Measurements from ENCODE around the gene FAM234B. TPM values are rescaled to one million over a fixed set of nuclear protein-coding genes. Genes with fewer than 3 reads are reported as not detected.
"Not testable (repeated sequence)": the region's sequence is repeated elsewhere in the genome, so short reads cannot be mapped to it uniquely, and the experiment has no call there.

FAM234B gene
- total RNA-seq, 2 donors from 2014 or later = 14.7 to 24.3 TPM

DNA sequence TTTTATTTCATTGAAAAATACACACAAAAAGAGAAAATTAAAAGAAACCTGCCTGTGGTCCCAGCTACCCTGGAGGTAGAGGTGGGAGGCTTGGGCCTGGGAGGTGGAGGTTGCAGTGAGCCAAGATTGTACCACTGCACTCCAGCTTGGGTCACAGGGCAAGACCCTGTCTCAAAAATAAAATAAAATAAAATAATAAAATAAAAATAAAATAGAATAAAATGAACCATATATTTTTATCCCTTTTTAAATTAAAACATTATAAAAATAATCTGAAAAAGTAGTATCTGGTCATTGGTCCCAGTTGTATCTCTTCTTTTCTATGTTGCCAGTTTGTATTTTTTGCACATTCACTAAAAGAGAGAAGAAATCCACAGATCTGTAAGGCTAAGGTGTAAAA lies 16.7 kb upstream of the FAM234B start:
- intact Hi-C loops (cut with DNase I) = no loop called here
- Histone ChIP-seq H3K9me3 (no peaks in the 10 kb centered on the region), H3K36me3 (no peaks in the 10 kb centered on the region), H3K4me1 (replicated peaks) (peaks cover 2% of the 10 kb centered on the region), H3K27ac (no peak overlapping the region), H3K4me3 (no peak overlapping the region), H3K27me3 (replicated peaks; ENCODE audit: insufficient read depth) (no peaks in the 10 kb centered on the region)
- TF ChIP-seq POLR2AphosphoS5 (IDR thresholded peaks at IDR 0.05) (no peak), POLR2A (IDR thresholded peaks at IDR 0.05) (no peak)
- TF ChIP-seq, protein P1, sequence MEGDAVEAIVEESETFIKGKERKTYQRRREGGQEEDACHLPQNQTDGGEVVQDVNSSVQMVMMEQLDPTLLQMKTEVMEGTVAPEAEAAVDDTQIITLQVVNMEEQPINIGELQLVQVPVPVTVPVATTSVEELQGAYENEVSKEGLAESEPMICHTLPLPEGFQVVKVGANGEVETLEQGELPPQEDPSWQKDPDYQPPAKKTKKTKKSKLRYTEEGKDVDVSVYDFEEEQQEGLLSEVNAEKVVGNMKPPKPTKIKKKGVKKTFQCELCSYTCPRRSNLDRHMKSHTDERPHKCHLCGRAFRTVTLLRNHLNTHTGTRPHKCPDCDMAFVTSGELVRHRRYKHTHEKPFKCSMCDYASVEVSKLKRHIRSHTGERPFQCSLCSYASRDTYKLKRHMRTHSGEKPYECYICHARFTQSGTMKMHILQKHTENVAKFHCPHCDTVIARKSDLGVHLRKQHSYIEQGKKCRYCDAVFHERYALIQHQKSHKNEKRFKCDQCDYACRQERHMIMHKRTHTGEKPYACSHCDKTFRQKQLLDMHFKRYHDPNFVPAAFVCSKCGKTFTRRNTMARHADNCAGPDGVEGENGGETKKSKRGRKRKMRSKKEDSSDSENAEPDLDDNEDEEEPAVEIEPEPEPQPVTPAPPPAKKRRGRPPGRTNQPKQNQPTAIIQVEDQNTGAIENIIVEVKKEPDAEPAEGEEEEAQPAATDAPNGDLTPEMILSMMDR (IDR thresholded peaks at IDR 0.05) = no peak
- DNase-seq (ENCODE audit: low spot score) = no peak

DNA sequence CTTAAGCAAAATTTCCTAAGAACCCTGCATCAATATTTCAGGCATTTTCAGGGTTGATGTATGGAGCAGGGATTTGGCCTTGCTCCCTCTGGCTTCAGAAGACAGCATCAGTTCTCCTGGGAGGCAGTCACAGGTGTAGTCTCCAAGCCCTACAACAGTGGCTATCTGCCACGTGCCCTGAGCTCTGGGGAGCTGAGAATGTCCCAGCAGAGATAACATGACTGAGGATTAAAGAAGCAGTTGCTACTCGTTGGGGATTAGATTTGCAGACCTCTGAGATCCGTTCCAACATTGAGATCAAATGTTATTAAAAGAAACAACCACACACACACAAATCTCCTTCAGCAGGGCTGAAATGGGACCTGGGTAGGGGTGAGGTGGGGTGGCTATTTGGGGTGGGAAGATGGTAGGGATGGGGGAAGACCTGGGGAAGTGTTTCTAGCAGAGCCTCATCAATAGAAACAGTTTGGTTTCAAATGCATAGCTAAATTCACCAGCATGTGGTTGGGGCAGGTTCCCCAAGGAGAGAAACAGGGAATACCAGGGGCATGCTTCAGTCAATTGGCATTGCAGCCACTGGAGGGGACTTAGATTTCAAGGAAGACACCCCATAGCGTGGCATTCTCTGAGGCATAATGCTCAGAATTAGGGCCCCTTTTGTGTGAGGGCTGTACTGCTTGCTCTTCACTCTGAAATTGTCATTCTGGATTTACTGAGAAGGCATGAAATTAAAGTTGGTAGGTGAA lies 15.2 kb upstream of the FAM234B start:
- H3K4me1 ChIP-seq (replicated peaks) = peaks cover 2% of the 10 kb centered on the region
- TF ChIP-seq, protein P1 (IDR thresholded peaks at IDR 0.05) = no peak
- no peak for TF ChIP-seq POLR2AphosphoS5 (IDR thresholded peaks at IDR 0.05)
- TF ChIP-seq POLR2A (IDR thresholded peaks at IDR 0.05) = no peak
- H3K4me3 ChIP-seq = no peak overlapping the region
- no peaks in the 10 kb centered on the region for H3K9me3 ChIP-seq
- intact Hi-C loops (cut with DNase I) = no loop called here
- 88% methylated on average over 4 of the region's 4 CpGs for WGBS
- no peaks in the 10 kb centered on the region for H3K36me3 ChIP-seq
- H3K27me3 ChIP-seq (replicated peaks; ENCODE audit: insufficient read depth) = no peaks in the 10 kb centered on the region
- DNase-seq (ENCODE audit: low spot score) = no peak
- no peak overlapping the region for H3K27ac ChIP-seq

DNA sequence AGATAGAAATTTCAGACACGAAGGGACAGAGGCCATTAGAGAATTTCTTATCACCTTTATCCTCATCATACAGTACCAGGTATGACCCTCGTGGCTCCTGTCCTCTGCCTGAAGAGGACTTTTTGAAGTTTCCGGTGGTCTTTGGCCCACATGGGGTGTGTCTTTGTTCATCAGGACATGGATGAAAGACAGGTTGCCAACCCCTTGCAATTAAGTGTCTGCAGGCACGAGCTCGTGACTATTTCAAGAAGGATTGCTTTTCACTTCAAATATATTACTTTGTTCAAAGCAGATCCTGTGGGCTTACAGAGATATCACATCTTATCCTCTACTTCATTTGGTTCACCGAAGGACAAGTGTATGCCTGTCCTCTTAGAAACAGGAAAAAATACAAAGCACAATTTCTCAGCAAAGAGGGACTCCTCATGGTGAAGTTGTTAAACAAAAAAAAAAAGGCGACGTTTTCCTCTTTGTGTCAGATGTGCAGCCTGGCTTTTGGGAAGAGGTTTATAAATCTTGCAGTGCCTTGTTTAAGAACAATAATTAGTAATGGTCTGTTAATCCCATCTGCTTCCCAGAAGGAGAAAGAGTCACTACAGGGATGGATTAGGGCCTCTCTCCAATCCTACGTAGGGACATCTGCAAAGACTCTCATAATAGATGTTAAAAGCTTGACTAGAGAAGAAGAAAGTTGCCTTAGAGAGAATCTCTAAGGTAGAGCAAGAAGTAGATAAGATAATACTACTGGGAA lies 13.5 kb upstream of the FAM234B start:
- H3K36me3 ChIP-seq = no peaks in the 10 kb centered on the region
- no peak overlapping the region for H3K4me3 ChIP-seq
- no peaks in the 10 kb centered on the region for H3K27me3 ChIP-seq (replicated peaks; ENCODE audit: insufficient read depth)
- H3K9me3 ChIP-seq = no peaks in the 10 kb centered on the region
- DNase-seq (ENCODE audit: low spot score) = no peak
- intact Hi-C loops (cut with DNase I) = no loop called here
- H3K27ac ChIP-seq = no peak overlapping the region
- no peak for TF ChIP-seq POLR2A (IDR thresholded peaks at IDR 0.05)
- TF ChIP-seq, protein P1 (IDR thresholded peaks at IDR 0.05) = no peak
- TF ChIP-seq POLR2AphosphoS5 (IDR thresholded peaks at IDR 0.05) = no peak
- WGBS = 57% methylated on average over 9 of the region's 9 CpGs
- peaks cover 2% of the 10 kb centered on the region for H3K4me1 ChIP-seq (replicated peaks)

DNA sequence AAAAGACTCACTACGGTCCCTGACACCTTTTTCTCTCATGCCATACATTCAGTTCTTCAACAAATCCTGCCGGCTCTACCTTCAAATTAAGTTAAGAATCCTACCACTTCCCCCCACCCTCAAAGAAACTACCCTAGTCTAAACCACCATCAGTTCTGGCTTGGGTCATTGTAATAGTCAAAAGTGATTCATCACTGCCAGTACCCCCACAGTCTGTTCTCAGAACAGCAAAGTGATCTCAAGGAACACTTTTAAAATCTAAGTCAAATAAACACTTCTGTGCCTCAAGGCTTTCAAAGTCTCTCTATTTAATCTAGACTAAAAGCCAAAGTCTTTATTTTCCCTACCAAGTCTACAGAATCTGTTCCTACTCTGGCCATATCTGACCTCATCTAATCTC lies 12.0 kb upstream of the FAM234B start:
- H3K4me3 ChIP-seq = no peak overlapping the region
- no peak for DNase-seq (ENCODE audit: low spot score)
- intact Hi-C loops (cut with DNase I) = no loop called here
- peaks cover under 1% of the 10 kb centered on the region for H3K4me1 ChIP-seq (replicated peaks)
- no peak for TF ChIP-seq POLR2AphosphoS5 (IDR thresholded peaks at IDR 0.05)
- H3K9me3 ChIP-seq = no peaks in the 10 kb centered on the region
- WGBS = 87% methylated on average over 2 of the region's 2 CpGs
- H3K27ac ChIP-seq = no peak overlapping the region
- no peaks in the 10 kb centered on the region for H3K27me3 ChIP-seq (replicated peaks; ENCODE audit: insufficient read depth)
- no peaks in the 10 kb centered on the region for H3K36me3 ChIP-seq

DNA sequence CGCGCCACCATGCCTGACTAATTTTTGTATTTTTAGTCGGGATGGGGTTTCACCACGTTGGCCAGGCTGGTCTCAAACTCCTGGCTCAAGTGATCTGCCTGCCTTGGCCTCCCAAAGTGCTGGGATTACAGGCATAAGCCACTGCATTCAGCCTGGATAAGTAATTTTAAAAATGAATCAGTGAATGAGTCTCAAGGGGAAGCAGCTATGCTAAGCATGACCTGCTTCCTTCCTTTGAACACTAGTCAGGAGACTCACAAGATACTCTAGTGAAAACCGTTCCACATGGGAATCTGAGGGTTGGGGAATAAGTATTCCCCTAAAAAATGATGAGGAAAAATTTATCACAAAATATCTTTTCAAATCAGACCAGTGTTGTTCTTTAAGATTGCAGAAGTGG lies 10.7 kb upstream of the FAM234B start:
- no peaks in the 10 kb centered on the region for H3K27me3 ChIP-seq (replicated peaks; ENCODE audit: insufficient read depth)
- DNase-seq (ENCODE audit: low spot score) = no peak
- intact Hi-C loops (cut with DNase I) = no loop called here
- H3K4me1 ChIP-seq (replicated peaks) = no peaks in the 10 kb centered on the region
- TF ChIP-seq POLR2AphosphoS5 (IDR thresholded peaks at IDR 0.05) = no peak
- TF ChIP-seq POLR2A (IDR thresholded peaks at IDR 0.05) = no peak
- TF ChIP-seq, protein P1 (IDR thresholded peaks at IDR 0.05) = no peak
- H3K9me3 ChIP-seq = no peaks in the 10 kb centered on the region
- H3K36me3 ChIP-seq = no peaks in the 10 kb centered on the region
- WGBS = 96% methylated on average over 5 of the region's 5 CpGs
- no peak overlapping the region for H3K4me3 ChIP-seq
- no peak overlapping the region for H3K27ac ChIP-seq

DNA sequence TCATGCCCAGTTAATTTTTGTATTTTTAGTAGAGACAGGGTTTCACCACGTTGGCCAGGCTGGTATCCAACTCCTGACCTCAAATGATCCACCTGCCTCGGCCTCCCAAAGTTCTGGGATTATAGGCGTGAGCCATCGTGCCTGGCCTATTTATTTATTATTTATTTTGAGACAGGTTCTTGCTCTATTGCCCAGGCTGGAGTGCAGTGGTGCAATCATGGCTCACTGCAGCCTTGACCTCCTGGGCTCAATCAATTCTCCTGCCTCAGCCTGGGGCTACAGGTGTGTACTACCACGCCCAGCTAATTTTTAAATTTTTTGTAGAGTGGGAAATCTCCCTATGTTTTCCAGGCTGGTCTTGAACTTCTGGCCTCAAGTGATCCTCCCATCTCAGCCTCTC lies 8.8 kb upstream of the FAM234B start:
- H3K36me3 ChIP-seq; intact Hi-C loops (cut with DNase I); H3K4me3 ChIP-seq; DNase-seq (ENCODE audit: low spot score); H3K4me1 ChIP-seq (replicated peaks); H3K27ac ChIP-seq; H3K27me3 ChIP-seq (replicated peaks; ENCODE audit: insufficient read depth); H3K9me3 ChIP-seq: not testable (repeated sequence)
- 87% methylated on average over 5 of the region's 5 CpGs for WGBS
